Bronchial epithelial cell (primary cell): ENCODE measurements around the gene HGS. TPM values are rescaled to one million over a fixed set of nuclear protein-coding genes. Genes with fewer than 3 reads are reported as not detected.

ENCODE experiments used
- DNase-seq: peaks from one replicate; pipeline ENCODE4 v3.0.0-alpha.2; 2010; ENCODE audit warnings: low read depth
- FAIRE-seq: peaks from 2 replicates; lab custom pipeline; 2011; peaks lifted over from hg19 to GRCh38; lab: Jason Lieb, UNC
- H3K27me3 ChIP-seq: 2 replicates; pipeline ENCODE4 v1.5.1; 2011; ENCODE audit warnings: low read length; ENCODE audit not compliant: control insufficient read depth, insufficient read depth
- H3K36me3 ChIP-seq: 2 replicates; pipeline ENCODE4 v1.5.1; 2011; ENCODE audit warnings: low read length; ENCODE audit not compliant: control insufficient read depth, insufficient read depth
- H3K4me3 ChIP-seq: 2 replicates; pipeline ENCODE4 v1.5.1; 2011; ENCODE audit warnings: mild to moderate bottlenecking, low read depth, low read length, control low read depth
- total RNA-seq: library from RNA; depleted of rRNA; stranded (reverse); fragments of >200 nt; gene quantifications from 2 replicates; pipeline ENCODE4 v1.2.1, GENCODE V29; 2014
- TF ChIP-seq, protein P1 (sequence below): IDR thresholded peaks from 2 replicates; pipeline ENCODE4 v1.5.1; 2011; ENCODE audit warnings: mild to moderate bottlenecking, moderate library complexity, low read length, control low read depth, inconsistent platforms; ENCODE audit not compliant: insufficient read depth, severe bottlenecking

HGS gene
- total RNA-seq, 1 donor from 2014 or later: 77.7 TPM

GRCh38 chr17:81715872-81716673 lies 32.3 kb downstream of the HGS start:
- Histone ChIP-seq H3K27me3 (no peaks in the 10 kb centered on the region), H3K4me3 (no peak overlapping the region), H3K36me3 (peaks cover 9% of the 10 kb centered on the region)
- FAIRE-seq (no peak), DNase-seq (no peak)
- TF ChIP-seq, protein P1, sequence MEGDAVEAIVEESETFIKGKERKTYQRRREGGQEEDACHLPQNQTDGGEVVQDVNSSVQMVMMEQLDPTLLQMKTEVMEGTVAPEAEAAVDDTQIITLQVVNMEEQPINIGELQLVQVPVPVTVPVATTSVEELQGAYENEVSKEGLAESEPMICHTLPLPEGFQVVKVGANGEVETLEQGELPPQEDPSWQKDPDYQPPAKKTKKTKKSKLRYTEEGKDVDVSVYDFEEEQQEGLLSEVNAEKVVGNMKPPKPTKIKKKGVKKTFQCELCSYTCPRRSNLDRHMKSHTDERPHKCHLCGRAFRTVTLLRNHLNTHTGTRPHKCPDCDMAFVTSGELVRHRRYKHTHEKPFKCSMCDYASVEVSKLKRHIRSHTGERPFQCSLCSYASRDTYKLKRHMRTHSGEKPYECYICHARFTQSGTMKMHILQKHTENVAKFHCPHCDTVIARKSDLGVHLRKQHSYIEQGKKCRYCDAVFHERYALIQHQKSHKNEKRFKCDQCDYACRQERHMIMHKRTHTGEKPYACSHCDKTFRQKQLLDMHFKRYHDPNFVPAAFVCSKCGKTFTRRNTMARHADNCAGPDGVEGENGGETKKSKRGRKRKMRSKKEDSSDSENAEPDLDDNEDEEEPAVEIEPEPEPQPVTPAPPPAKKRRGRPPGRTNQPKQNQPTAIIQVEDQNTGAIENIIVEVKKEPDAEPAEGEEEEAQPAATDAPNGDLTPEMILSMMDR: no peak

DNA sequence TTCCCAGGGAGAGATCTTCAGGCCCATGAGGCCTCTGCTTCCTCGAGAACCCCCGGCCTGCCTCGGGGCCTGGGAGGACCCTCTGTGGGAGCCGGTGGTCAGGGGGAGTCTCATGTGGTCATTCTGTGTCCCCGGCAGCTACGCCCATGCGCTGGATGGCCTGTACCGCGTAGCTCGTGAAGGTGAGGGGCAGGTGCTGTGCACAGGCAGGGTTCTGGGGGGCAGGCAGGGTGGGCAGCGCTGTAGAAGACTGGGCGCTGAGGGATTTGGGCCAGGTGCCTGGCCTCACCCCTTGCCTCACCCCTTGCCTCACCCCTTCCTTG lies 32.8 kb downstream of the HGS start:
- Histone ChIP-seq H3K36me3 (peaks cover 9% of the 10 kb centered on the region), H3K4me3 (no peak overlapping the region), H3K27me3 (no peaks in the 10 kb centered on the region)
- no peak for DNase-seq
- no peak for FAIRE-seq
- TF ChIP-seq, protein P1: no peak

DNA sequence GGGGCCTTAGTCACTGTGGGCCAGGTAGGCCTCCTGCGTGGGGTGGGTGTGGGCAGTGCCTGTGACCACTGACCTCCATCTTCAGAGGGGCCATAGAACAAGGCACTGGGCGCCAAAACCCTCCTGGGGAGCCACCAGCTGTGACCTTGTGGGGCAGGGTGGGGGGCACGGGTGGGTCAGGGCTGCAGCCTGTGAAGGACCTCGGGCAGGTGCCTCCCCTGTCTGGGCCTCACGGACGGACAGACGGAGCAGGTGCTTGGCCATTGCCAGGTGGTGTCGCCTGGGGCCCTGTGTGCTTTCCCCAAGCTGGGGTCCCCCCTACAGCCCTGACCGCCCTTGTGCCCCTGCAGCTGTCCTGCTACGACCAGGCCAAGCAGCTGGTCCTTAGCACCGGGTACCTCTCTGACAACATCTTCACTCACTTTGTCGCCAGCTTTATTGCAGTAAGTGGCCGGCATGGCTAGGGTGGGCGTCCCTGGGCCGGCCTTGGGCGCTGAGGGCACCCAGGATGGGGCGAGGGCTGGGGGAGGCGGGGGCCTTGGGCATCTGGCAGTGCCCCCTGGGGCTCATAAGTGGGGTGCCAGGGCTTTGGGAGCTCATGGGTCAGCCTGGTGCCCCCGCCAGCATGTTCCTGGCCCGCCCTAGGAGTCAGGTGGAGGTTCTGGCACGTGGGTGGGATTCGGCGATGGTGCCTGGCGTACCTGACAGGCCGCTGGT lies 33.4 kb downstream of the HGS start:
- DNase-seq (no peak), FAIRE-seq (no peak)
- Histone ChIP-seq H3K36me3 (peaks cover 9% of the 10 kb centered on the region), H3K27me3 (no peaks in the 10 kb centered on the region), H3K4me3 (no peak overlapping the region)
- TF ChIP-seq, protein P1: no peak

GRCh38 chr17:81717766-81718089 lies 33.9 kb downstream of the HGS start:
- Histone ChIP-seq H3K4me3 (no peak overlapping the region), H3K27me3 (no peaks in the 10 kb centered on the region), H3K36me3 (peaks cover 9% of the 10 kb centered on the region)
- TF ChIP-seq, protein P1: no peak
- FAIRE-seq: no peak
- no peak for DNase-seq

DNA sequence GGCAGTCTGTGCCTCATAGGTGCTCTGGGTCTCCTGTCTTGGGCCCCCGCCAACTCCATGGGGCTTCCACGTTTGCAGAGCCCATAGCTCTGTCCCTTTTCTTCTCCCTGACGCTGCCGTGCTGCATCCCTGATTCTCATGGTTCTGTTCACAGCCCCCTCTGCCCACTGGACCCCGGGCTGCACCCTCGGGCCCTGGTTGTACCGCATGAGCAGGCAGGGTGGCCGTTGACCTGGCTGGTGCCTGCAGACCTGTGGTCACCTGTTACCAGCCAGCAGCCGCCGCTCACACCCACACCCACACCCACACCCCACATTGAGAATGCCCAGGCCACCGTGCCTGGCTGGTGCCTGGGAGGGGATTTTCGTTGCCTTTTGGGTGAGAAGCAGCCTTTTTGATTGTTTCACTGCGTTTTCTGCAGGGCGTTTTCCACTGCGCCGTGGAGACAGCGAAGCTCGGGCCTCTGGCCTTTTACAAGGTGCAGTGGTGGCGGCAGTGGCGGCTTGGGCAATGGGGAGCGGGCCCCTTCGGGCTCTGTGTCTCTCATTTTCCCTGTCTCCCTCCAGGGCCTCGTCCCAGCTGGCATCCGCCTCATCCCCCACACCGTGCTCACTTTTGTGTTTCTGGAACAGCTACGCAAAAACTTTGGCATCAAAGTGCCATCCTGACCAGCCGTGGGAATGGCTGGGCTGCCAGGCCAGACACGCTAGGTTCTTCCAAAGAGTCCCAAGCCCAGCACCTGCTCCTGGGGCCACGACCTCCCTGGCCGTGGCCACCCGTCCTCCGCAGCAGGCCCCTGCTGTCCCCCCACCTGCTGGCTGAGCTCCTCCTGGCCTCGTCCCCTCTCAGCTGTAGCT lies 35.8 kb downstream of the HGS start:
- H3K36me3 ChIP-seq: peaks cover 8% of the 10 kb centered on the region
- no peak overlapping the region for H3K4me3 ChIP-seq
- TF ChIP-seq, protein P1: no peak
- DNase-seq: no peak
- H3K27me3 ChIP-seq: no peaks in the 10 kb centered on the region
- FAIRE-seq: no peak
